Heart left ventricle (tissue), 13 donors: ENCODE measurements around the gene SOX14.

Experiments used
- POLR2A ChIP-seq, 2 donors: fragments of 450-650 bp; IDR thresholded peaks; one replicate each; pipeline ENCODE4 v1.6.1; 2017; ENCODE audit warnings: antibody characterized with exemption in 2 of 2, mild to moderate bottlenecking in 2 of 2, moderate library complexity in 2 of 2
- TF ChIP-seq, protein P1 (sequence below), 12 donors: fragments of 200-600 bp; sonication (generic) in 4 of 12; IDR thresholded peaks; one replicate each; pipeline versions ENCODE4 v1.5.0 to v1.8.0; 2018 to 2022; ENCODE audit warnings: antibody characterized with exemption in 12 of 12, mild to moderate bottlenecking in 5 of 12
- donor health status: ischemic (EF 13 %, LVEDD 7.1; RV severe dilation, severe dysfunction).
- donor health status: DM: no; HTN: yes; CAD: no.
- donor health status: DM: no; HTN: no; CAD: no.
- donor health status: ischemic (EF 25% LVEDD 6.9; RV normal size, moderate dysfunction).
- donor health status: ischemic (EF 25% LVEDD 5.7; RV mildly dilated, moderate dysfunction).
- donor health status: ischemic (EF 35%, LVEDD 5.7; RV mildly dilated, moderate dysfunction).
- donor health status: nonischemic (EF 11% LVEDD 7.7; RV severe dilation, severe dysfunction).
- donor health status: DM: yes; HTN: yes; CAD: no.
- donor health status: PGD.
- donor health status: ischemic (EF 29% LVEDD 5.4; RV normal size, mild dysfunction).
- donor health status: nonischemic (EF 23%, LVEDD 6.1; RV moderate dilation, normal function).

DNA sequence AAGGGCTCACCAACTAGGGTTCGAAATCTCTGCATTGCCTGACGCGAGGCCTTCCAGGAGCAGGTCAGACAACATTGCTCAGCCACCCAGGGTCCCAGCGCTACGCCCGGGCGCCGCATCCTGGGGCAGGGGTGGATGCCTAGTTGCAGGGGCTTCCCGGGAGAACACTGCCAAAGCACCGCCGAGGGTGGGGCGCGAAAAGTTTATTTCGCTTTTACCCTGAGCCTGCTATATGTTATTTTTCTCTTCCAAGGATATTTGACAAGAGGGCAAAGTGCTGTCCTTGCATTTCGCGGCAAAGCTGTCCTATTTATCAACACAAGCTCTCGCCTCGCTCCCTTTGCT lies 549 bp upstream of the SOX14 start:
- TF ChIP-seq, protein P1, sequence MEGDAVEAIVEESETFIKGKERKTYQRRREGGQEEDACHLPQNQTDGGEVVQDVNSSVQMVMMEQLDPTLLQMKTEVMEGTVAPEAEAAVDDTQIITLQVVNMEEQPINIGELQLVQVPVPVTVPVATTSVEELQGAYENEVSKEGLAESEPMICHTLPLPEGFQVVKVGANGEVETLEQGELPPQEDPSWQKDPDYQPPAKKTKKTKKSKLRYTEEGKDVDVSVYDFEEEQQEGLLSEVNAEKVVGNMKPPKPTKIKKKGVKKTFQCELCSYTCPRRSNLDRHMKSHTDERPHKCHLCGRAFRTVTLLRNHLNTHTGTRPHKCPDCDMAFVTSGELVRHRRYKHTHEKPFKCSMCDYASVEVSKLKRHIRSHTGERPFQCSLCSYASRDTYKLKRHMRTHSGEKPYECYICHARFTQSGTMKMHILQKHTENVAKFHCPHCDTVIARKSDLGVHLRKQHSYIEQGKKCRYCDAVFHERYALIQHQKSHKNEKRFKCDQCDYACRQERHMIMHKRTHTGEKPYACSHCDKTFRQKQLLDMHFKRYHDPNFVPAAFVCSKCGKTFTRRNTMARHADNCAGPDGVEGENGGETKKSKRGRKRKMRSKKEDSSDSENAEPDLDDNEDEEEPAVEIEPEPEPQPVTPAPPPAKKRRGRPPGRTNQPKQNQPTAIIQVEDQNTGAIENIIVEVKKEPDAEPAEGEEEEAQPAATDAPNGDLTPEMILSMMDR (IDR thresholded peaks at IDR 0.05) = no peak
- no peak for TF ChIP-seq POLR2A (IDR thresholded peaks at IDR 0.05)
